Fibroblast of upper back skin (primary cell): ENCODE data around the gene FKBP15.
A peak's percentile ranks its signal among the peaks of the same experiment; 100 is the strongest.
"Not testable (repeated sequence)": the region's sequence is repeated elsewhere in the genome, so short reads cannot be mapped to it uniquely, and the experiment has no call there.

Experiments
- DNase-seq: peaks from one replicate; pipeline ENCODE4 v3.0.0-alpha.2; 2013

FKBP15 gene, protein sequence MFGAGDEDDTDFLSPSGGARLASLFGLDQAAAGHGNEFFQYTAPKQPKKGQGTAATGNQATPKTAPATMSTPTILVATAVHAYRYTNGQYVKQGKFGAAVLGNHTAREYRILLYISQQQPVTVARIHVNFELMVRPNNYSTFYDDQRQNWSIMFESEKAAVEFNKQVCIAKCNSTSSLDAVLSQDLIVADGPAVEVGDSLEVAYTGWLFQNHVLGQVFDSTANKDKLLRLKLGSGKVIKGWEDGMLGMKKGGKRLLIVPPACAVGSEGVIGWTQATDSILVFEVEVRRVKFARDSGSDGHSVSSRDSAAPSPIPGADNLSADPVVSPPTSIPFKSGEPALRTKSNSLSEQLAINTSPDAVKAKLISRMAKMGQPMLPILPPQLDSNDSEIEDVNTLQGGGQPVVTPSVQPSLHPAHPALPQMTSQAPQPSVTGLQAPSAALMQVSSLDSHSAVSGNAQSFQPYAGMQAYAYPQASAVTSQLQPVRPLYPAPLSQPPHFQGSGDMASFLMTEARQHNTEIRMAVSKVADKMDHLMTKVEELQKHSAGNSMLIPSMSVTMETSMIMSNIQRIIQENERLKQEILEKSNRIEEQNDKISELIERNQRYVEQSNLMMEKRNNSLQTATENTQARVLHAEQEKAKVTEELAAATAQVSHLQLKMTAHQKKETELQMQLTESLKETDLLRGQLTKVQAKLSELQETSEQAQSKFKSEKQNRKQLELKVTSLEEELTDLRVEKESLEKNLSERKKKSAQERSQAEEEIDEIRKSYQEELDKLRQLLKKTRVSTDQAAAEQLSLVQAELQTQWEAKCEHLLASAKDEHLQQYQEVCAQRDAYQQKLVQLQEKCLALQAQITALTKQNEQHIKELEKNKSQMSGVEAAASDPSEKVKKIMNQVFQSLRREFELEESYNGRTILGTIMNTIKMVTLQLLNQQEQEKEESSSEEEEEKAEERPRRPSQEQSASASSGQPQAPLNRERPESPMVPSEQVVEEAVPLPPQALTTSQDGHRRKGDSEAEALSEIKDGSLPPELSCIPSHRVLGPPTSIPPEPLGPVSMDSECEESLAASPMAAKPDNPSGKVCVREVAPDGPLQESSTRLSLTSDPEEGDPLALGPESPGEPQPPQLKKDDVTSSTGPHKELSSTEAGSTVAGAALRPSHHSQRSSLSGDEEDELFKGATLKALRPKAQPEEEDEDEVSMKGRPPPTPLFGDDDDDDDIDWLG

DNA sequence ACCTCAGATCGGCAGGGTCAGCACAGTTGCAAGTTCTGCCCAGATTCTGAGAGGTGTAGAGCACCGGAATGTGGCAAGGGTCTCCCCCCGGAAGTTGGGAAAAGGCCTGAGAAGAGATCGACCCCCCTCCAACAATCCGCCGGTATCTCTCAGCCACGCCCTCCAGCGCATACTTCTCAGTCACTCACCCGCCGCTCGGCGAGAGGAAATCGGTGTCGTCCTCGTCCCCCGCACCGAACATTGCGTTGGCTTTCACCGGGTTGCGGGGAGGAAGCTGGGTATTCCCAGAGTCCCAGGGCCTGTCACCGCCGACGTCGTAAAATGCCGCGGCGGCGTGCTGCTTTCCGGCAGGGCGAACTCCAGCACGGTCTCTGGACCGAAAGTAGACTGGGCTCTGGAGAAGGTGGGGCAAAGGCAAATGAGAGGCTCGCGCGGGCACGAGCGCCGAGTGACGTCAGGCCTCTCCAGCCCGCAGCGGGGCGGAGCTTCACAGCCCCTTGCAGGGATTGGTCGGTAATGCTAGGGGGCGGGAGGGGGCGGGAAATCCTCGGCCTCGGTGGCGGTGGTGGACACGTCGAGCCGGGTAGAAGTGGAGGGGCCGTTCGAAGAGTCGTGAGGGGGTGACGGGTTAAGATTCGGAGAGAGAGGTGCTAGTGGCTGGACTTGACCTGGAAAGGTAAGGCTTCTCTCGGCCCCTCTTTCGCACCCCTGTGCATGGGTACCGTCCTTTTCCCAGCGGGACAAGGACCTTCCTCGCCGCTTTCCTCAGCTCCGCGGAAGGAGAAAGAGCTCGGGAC lies at the start of gene FKBP15, which contains the start of gene SLC31A1:
Gene FKBP15 (minus strand): TSS at position 275 of the 797 bp plus-strand sequence. CDS start 34 bp downstream, at position 241.
Gene SLC31A1 (plus strand): TSS at position 542 of the 797 bp plus-strand sequence. CDS start 34,605 bp downstream, outside the sequence.
- peak; percentile 98 for DNase-seq

GRCh38 chr9:113269871-113270270 lies 48.8 kb upstream of the FKBP15 start:
- no peak for DNase-seq

- DNase-seq, result no peak
Observed at GRCh38 chr9:113269355-113269754, 48.3 kb upstream of the FKBP15 start.

DNA sequence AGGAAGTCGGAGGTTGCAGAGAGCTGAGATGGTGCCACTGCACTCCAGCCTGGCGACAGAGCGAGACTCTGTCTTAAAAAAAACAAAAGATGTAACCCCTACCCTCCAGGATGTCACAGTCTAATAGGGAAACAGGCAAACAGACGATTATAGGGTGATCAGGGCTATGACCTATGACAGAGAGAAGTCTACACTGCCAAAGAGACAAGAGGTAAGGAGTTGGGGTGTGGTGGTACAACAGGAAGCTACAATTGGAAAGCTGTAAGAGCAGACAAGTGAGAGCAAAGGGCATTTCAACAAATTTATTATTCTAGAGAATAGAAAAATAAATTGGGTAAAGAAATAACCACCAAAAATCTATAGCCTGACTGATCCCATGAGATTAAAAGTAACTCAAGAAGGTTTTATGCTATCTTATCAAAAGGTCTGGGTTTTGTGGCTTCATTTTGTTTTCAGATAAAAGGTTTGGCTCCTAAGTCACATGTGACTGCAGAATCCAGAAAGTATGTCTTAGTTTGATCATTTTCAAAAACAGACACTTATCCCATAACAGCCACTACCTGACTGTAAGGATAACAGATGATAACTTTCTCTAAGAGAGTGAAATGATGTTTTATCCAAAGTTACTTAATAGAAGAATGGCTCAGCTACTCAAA lies 47.0 kb upstream of the FKBP15 start:
- DNase-seq, result no peak

- no peak for DNase-seq
Observed at GRCh38 chr9:113266174-113266573, 45.1 kb upstream of the FKBP15 start.

- DNase-seq, result no peak
Observed at GRCh38 chr9:113261917-113262671, 41.0 kb upstream of the FKBP15 start.

DNA sequence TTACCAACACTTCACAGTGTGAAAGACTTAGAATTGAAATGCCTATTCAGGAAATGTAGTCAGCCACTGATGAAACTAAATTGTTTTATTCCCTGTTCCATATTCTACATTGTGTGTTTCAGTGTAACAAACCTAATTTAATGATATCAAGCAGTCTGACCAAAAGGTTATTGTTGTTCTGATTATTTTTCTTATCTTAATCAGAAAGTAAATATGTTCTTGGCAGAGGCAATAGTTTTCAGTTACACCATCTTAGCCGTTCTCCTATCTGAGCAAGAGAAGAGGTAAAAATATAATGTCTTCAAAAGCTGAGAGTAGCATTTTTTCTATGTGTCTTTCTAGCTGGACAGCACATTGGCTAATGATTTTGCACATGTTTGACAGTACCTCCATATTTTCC lies 37.2 kb upstream of the FKBP15 start:
- DNase-seq, result no peak

- no peak for DNase-seq
Observed at GRCh38 chr9:113257863-113258262, 36.8 kb upstream of the FKBP15 start.

GRCh38 chr9:113255438-113255837 lies 34.4 kb upstream of the FKBP15 start:
- DNase-seq, result no peak

- DNase-seq, result no peak
Observed at GRCh38 chr9:113254991-113255390, 33.9 kb upstream of the FKBP15 start.

- DNase-seq, result no peak
Observed at GRCh38 chr9:113250807-113251206, 29.7 kb upstream of the FKBP15 start.

GRCh38 chr9:113249661-113250060 lies 28.6 kb upstream of the FKBP15 start:
- DNase-seq, result not testable (repeated sequence)

- no peak for DNase-seq
Observed at GRCh38 chr9:113247640-113248039, 26.6 kb upstream of the FKBP15 start.

GRCh38 chr9:113246928-113247327 lies 25.9 kb upstream of the FKBP15 start:
- no peak for DNase-seq

- no peak for DNase-seq
Observed at GRCh38 chr9:113245894-113246293, 24.8 kb upstream of the FKBP15 start.

DNA sequence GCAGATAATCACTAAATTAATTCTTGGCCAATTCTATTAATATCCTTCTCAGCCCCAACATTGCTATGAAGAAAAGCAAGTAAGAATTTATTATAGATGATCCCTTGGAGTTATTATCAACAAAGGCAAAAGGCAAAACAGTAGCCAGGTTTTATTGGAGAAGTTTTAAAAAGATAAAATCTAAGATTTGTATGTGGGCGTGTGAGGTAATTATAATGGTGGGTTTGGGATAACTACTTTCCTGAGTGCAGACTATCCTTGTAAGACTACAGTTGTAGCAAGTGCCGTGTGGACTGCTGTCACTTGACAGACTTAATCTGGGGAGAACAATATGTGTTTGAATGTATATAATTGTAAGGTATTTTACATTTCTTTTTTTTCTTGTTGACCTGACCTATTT lies 23.5 kb upstream of the FKBP15 start:
- no peak for DNase-seq

DNA sequence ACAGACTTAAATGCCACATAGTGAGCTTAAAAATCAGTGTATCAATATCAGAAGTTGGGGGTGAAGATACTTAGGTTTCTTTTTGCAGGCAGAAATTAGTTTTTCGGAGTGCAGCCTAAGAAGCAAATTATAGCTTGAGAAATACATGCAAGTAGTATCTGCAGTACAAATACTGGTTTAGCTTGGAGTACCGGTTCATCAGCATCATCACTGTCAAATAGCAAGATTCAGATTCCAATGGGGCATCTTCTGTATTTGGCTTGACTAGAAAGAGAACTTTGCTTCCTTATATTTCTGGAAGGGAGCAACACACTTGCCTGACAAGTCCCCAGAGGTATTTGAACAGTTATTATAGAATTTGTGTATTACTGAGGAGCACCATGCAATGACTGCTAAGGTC lies 20.1 kb upstream of the FKBP15 start:
- DNase-seq, result no peak

DNA sequence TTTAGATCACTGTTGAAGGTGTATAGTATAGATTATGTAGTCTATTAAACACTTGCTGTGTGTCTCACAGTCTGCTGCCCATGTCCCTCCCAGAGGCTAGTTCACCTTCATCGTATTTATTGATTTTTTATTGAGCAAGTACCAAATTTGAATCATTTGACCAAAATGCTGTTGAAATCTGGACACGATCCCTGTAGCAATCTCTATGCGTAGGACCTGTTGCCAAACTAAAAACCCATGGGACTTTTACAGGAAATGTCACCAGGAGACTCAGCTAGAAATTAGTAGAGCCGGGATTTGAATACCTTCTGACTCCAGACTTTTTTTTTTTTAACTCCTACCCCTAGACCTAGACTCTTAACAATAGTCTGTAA lies 17.8 kb upstream of the FKBP15 start:
- DNase-seq, result no peak

DNA sequence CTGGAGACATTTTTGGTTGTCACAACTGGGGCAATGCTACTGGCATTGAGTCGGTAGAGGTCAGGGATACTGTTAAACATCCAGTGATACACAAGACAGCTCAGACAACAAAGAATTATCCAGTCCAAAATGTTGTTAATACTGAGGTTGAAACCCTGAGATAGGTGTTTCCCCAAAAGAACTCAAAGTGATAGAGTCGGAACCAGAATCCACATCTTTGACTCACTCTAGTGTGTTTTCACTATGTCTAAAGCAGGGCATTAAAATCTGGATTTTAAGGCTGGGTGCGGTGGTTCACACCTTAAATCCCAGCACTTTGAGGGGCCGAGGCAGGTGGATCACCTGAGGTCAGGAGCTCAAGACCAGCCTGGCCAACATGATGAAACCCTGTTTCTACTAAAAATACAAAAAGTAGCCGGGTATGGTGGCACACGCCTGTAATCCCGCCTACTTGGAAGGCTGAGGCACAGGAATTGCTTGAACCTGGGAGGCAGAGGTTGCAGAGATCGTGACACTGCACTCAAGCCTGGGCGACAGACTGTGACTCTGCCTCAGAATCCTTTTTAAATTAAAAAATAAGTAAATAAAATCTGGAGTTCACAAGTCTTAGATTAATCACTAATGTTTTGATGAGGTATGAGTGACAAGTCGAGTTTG lies 17.3 kb upstream of the FKBP15 start:
- DNase-seq, result no peak

- DNase-seq, result no peak
Observed at GRCh38 chr9:113237026-113237425, 15.9 kb upstream of the FKBP15 start.
